Gastrocnemius medialis (tissue), 4 donors: Measurements from ENCODE around the gene FRK.

Source experiments
- POLR2A ChIP-seq, 2 donors: fragments of 450-650 bp; IDR thresholded peaks; one replicate each; pipeline ENCODE4 v1.6.1; 2017; ENCODE audit warnings: antibody characterized with exemption in 2 of 2, mild to moderate bottlenecking in 2 of 2, moderate library complexity in 2 of 2
- TF ChIP-seq, protein P1 (sequence below), 5 experiments: fragments of 450-650 bp in 3 of 5; fragments of 200-600 bp in 2 of 5; sonication (generic) in 2 of 5; IDR thresholded peaks in 4 of 5; conservative IDR thresholded peaks in 1 of 5; 1 replicate in 4 of 5; 2 replicates in 1 of 5; pipeline ENCODE4 v1.5.1; 2016 to 2019; ENCODE audit warnings: antibody characterized with exemption in 5 of 5, mild to moderate bottlenecking in 3 of 5, moderate library complexity in 3 of 5

DNA sequence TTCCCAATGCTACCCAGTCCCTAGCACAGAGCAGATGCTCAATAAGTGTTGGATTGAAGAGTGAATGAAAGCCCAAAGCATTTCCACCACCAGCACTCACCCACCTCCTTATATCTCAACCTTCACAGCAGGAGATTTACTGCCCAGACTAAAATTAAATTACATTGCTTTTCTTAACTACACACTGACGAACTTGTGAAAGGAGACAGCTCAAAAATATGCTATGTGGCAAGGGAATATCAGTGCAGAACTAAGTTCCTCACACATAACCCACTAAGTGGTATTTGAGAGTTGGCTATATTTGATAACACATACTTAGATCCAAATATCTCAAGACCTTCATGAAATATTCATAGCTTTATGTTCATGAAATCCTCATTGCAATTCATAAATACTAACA, 137.7 kb downstream of the FRK start:
- TF ChIP-seq, protein P1, sequence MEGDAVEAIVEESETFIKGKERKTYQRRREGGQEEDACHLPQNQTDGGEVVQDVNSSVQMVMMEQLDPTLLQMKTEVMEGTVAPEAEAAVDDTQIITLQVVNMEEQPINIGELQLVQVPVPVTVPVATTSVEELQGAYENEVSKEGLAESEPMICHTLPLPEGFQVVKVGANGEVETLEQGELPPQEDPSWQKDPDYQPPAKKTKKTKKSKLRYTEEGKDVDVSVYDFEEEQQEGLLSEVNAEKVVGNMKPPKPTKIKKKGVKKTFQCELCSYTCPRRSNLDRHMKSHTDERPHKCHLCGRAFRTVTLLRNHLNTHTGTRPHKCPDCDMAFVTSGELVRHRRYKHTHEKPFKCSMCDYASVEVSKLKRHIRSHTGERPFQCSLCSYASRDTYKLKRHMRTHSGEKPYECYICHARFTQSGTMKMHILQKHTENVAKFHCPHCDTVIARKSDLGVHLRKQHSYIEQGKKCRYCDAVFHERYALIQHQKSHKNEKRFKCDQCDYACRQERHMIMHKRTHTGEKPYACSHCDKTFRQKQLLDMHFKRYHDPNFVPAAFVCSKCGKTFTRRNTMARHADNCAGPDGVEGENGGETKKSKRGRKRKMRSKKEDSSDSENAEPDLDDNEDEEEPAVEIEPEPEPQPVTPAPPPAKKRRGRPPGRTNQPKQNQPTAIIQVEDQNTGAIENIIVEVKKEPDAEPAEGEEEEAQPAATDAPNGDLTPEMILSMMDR (IDR thresholded peaks at IDR 0.05 in 4 of 5, conservative IDR thresholded peaks at IDR 0.05 in 1 of 5) = no peak
- TF ChIP-seq POLR2A (IDR thresholded peaks at IDR 0.05) = no peak
